A549 (cell line): ENCODE results near the gene SORBS1.

Experiments
- CTCF ChIP-seq: fragments of >200 bp; sonication (Bioruptor Twin); formaldehyde crosslinking; IDR thresholded peaks from 3 replicates; pipeline ENCODE4 v1.5.1; 2016
- ELK1 ChIP-seq: fragments of 150-350 bp; IDR thresholded peaks from 2 replicates; pipeline ENCODE4 v1.6.1; 2014; ENCODE audit warnings: low read depth, mild to moderate bottlenecking, low read length
- MAX ChIP-seq: IDR thresholded peaks from 2 replicates; pipeline ENCODE4 v1.6.1; 2012
- RCOR1 ChIP-seq: fragments of 150-350 bp; IDR thresholded peaks from 2 replicates; pipeline ENCODE4 v1.6.1; 2014; ENCODE audit warnings: antibody characterized with exemption, low read length, low read depth

GRCh38 chr10:95437669-95438068 is 123.5 kb downstream of the SORBS1 start:
- TF ChIP-seq ELK1 (no peak), RCOR1 (no peak), MAX (no peak), CTCF (no peak)
